GM19395 (cell line): Measurements from ENCODE around the gene SNAP91.
"Not testable (repeated sequence)": the region's sequence is repeated elsewhere in the genome, so short reads cannot be mapped to it uniquely, and the experiment has no call there.

Experiments used
- ATAC-seq: cut with Tn5 transposase; IDR thresholded peaks from one replicate; pipeline ENCODE4 v1.9.1; 2021; ENCODE audit warnings: mild to moderate bottlenecking, moderate library complexity; ENCODE audit not compliant: unreplicated experiment

The SNAP91 gene

GRCh38 chr6:83708970-83709747, at the start of gene SNAP91:
Gene SNAP91, minus strand, starts transcription at chr6:83709101. Its CDS starts 1,174 bp downstream, at chr6:83707927.
- no peak for ATAC-seq

- ATAC-seq, result no peak
Observed at GRCh38 chr6:83758533-83758932, 49.6 kb upstream of the SNAP91 start.

GRCh38 chr6:83757021-83757420, 48.1 kb upstream of the SNAP91 start:
- ATAC-seq, result no peak

GRCh38 chr6:83756565-83756964, 47.7 kb upstream of the SNAP91 start:
- ATAC-seq, result no peak

DNA sequence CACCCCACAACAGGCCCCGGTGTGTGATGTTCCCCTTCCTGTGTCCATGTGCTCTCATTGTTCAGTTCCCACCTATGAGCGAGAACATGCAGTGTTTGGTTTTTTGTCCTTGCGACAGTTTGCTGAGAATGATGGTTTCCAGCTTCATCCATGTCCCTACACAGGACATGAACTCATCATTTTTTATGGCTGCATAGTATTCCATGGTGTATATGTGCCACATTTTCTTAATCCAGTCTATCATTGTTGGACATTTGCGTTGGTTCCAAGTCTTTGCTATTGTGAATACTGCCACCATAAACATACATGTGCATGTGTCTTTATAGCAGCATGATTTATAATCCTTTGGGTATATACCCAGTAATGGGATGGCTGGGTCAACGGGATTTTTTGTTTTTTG, 43.5 kb upstream of the SNAP91 start:
- ATAC-seq, result not testable (repeated sequence)

GRCh38 chr6:83741089-83741488, 32.2 kb upstream of the SNAP91 start:
- no peak for ATAC-seq

GRCh38 chr6:83735461-83735860, 26.6 kb upstream of the SNAP91 start:
- no peak for ATAC-seq

DNA sequence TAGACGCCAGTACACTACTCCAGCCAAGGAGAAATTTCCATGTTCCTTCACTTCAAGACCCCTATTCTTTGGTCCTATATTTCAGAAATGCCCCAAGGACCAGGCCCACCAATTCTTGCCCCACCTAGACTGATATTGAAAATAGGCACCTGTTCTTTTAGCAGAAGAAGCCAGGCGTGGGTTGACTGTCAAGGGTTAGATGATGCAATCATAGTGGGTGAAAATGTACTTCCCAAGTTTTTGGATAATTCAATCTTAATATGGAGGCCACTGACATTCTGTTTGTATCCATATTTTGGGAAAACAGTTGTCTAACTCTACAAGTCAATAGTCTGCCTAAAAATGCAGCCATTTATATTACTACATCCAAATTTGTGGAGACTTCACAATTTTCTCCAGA, 21.0 kb upstream of the SNAP91 start:
- no peak for ATAC-seq

DNA sequence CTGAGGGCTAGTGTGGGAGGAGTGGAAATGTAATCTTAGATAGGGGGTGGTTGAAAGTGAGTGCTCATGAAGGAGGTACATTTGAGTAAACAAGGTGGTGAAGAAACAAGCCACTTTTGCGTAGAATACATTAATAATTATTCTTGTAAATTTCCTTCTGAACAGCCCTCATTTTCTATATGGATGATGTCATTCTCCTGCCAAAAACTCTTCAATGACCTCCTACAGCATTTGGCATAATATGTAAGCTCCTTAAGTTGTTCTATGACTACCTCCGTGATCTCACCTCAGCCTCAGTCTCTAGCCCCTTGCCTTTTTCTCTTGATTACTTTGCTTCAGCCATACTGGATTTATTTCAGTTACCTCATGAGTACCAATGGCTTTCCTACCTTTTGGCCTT, 14.0 kb upstream of the SNAP91 start:
- ATAC-seq, result no peak

DNA sequence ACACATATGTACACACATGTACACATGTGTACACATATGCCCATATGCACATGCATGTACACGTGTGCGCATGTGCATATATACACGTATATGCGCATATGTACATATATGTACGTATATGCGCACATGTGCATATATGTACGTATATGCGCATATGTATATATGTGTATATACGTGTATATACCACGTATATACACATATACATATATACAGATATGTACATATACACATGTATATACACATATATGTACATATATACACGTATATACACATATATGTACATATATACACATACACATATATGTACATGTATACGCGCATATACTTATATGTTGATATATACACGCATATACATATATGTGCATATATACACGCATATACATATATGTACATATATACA, 8.9 kb upstream of the SNAP91 start:
- ATAC-seq, result no peak

GRCh38 chr6:83711958-83712357, 3.1 kb upstream of the SNAP91 start:
- ATAC-seq, result no peak

DNA sequence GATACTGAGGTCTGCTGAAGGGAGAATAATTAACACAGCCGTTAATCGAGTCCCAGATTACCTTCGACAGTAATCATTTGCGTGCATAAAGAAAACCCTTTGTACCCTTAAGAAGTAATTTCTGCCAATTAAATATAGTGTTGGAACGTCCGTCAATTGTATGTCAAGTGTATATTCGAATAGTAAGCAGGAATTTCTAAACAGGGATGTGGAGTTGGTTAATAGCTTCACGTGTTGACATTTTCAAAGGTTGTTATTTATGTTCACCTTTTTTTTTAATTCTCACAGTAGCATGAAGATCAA, 798 bp upstream of the SNAP91 start:
- ATAC-seq, result no peak

GRCh38 chr6:83708546-83708969, 343 bp downstream of the SNAP91 start:
- no peak for ATAC-seq

GRCh38 chr6:83707829-83708545, 914 bp downstream of the SNAP91 start:
- ATAC-seq, result no peak

- no peak for ATAC-seq
Observed at GRCh38 chr6:83702749-83703148, 6.2 kb downstream of the SNAP91 start.

GRCh38 chr6:83702077-83702476, 6.8 kb downstream of the SNAP91 start:
- ATAC-seq, result no peak

DNA sequence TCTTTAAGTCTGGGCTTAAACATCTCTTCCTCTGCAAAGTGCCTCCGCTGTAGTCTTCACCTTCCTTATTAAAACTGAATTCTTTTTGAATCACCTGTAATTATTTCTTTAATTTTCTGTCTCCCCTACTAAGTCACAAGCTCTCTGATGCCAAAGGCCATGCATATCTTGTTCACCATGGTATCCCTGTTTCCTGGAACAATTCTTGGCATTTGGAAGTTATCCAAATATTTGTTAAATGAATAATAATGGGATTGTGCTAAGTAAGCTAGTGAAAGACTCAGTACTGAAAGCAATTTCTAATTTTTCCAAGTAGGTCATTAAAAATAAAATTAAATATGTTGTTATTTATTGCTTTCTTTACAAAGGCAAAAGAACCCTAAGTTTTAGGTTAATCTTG, 12.2 kb downstream of the SNAP91 start:
- no peak for ATAC-seq

- ATAC-seq, result no peak
Observed at GRCh38 chr6:83685481-83685880, 23.4 kb downstream of the SNAP91 start.

DNA sequence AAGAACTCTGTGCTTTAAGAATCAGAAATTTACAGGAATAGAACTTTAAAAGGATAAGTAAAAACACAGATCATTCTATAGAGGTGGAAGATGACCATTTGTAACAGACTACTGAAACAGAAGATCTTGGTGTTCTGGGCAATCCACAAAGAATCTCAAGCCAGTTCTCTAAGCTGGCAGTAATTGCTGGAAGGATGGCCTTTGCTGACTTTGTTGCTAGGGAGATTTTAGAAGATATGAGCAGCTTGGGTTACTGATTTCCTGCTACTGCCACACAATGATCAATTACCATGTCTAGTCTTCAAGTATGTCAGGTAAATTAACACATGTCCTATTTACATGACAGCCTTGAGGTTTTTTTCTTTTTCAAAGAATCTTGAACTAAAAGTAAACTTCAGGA, 31.1 kb downstream of the SNAP91 start:
- no peak for ATAC-seq

DNA sequence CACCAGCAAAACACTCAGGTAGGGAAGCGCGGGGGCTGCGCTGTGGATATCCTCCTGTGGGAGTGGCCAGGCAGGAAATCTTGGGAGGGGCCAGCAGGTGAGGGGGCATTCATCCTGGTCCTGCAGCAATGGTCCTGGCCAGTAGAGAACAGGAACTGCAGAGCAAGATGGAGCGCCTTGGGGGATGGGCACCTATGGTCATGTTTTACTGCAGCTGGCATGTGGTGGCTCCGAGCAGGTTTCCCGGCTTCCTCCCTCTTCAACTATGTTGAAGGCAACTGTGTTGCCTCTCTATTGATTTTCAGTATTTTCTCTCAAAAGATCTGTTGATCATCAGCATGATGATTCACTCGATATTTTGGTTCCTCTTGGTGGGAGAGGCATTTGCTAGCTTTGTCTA, 70.9 kb downstream of the SNAP91 start:
- no peak for ATAC-seq

DNA sequence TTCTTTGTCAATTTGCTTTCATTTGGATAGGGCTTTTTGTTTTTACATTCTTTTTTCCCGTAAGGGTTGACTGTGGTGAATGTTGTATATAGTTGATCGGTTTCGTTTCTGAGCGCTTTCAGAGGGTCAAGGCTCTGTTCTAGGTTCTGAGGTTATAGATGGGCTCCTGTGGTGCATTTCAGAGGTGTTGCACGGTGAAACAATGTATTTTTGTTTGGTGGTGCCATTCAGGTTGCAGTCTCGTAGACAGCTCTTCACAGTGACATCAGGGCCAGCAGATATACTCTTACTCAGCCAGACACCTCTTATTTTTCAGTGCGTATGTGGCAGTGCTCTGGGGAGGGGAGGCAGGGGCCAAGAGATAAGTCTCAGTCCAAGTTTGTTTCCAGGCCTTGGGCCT, 72.1 kb downstream of the SNAP91 start:
- no peak for ATAC-seq

GRCh38 chr6:83633609-83634008, 75.3 kb downstream of the SNAP91 start:
- no peak for ATAC-seq

GRCh38 chr6:83633149-83633548, 75.8 kb downstream of the SNAP91 start:
- no peak for ATAC-seq
